ENCODE measurements around the gene CRABP1. TPM values are rescaled to one million over a fixed set of nuclear protein-coding genes. Genes with fewer than 3 reads are reported as not detected.

Gene CRABP1
- total RNA-seq, 4 donors from 2014 or later, result 0.84 to 8.9 (median 2.0) TPM; not detected in 1

- intact Hi-C loops (cut with DNase I; ENCODE audit: low total_unique reads), result no loop called here
- TF ChIP-seq CTCF (IDR thresholded peaks at IDR 0.05) (no peak), POLR2A (IDR thresholded peaks at IDR 0.05) (no peak)
- 80 to 82% methylated on average over 12 of the region's 12 CpGs for WGBS, 2 donors
- no peak for DNase-seq (ENCODE audit: low spot score in 2 of 2)
- no peak overlapping the region for H3K4me3 ChIP-seq (ENCODE audit: low read depth, poor library complexity, severe bottlenecking)
Observed at GRCh38 chr15:78343276-78344060, 3.3 kb downstream of the CRABP1 start.

- intact Hi-C loops (cut with DNase I; ENCODE audit: low total_unique reads), result no loop called here
- TF ChIP-seq CTCF (IDR thresholded peaks at IDR 0.05) (no peak), POLR2A (IDR thresholded peaks at IDR 0.05) (no peak)
- WGBS, 2 donors, result 68 to 72% methylated on average over 9 of the region's 9 CpGs
- DNase-seq (ENCODE audit: low spot score in 2 of 2), result no peak
- no peak overlapping the region for H3K4me3 ChIP-seq (ENCODE audit: low read depth, poor library complexity, severe bottlenecking)
Observed at GRCh38 chr15:78345396-78346125, 5.4 kb downstream of the CRABP1 start.

GRCh38 chr15:78347586-78348543 lies 7.7 kb downstream of the CRABP1 start:
- DNase-seq (ENCODE audit: low spot score in 2 of 2), result no peak
- 53 to 60% methylated on average over 17 of the region's 17 CpGs for WGBS, 2 donors
- intact Hi-C loops (cut with DNase I; ENCODE audit: low total_unique reads), result no loop called here
- TF ChIP-seq CTCF (IDR thresholded peaks at IDR 0.05) (no peak), POLR2A (IDR thresholded peaks at IDR 0.05) (no peak)
- no peak overlapping the region for H3K4me3 ChIP-seq (ENCODE audit: low read depth, poor library complexity, severe bottlenecking)

GRCh38 chr15:78350058-78350457 lies 9.9 kb downstream of the CRABP1 start:
- intact Hi-C loops (cut with DNase I; ENCODE audit: low total_unique reads), result no loop called here
- no peak overlapping the region for H3K4me3 ChIP-seq (ENCODE audit: low read depth, poor library complexity, severe bottlenecking)
- no peak for DNase-seq (ENCODE audit: low spot score in 2 of 2)
- 64 to 76% methylated on average over 4 of the region's 4 CpGs for WGBS, 2 donors
- no peak for TF ChIP-seq POLR2A (IDR thresholded peaks at IDR 0.05)
- no peak for TF ChIP-seq CTCF (IDR thresholded peaks at IDR 0.05)

- DNase-seq (ENCODE audit: low spot score in 2 of 2), result no peak
- 86 to 92% methylated on average over 3 of the region's 3 CpGs for WGBS, 2 donors
- intact Hi-C loops (cut with DNase I; ENCODE audit: low total_unique reads), result no loop called here
- TF ChIP-seq CTCF (IDR thresholded peaks at IDR 0.05), result no peak
- no peak for TF ChIP-seq POLR2A (IDR thresholded peaks at IDR 0.05)
- no peak overlapping the region for H3K4me3 ChIP-seq (ENCODE audit: low read depth, poor library complexity, severe bottlenecking)
Observed at GRCh38 chr15:78351539-78351938, 11.4 kb downstream of the CRABP1 start.

Data from lower leg skin (tissue), 4 donors.